Activated T-cell treated with anti-CD3 and anti-CD28 coated beads, Interleukin-2, amount 50 U/mL, for 1 hour (primary cell): ENCODE data around the gene RNF220.

Source experiments
- DNase-seq: peaks from one replicate; pipeline ENCODE4 v3.0.0-alpha.2; 2020

The RNF220 gene

GRCh38 chr1:44590475-44590874, 185.4 kb downstream of the RNF220 start:
- no peak for DNase-seq

GRCh38 chr1:44591381-44591780, 186.3 kb downstream of the RNF220 start:
- DNase-seq, result no peak

- no peak for DNase-seq
Measured at GRCh38 chr1:44592208-44593145, 187.4 kb downstream of the RNF220 start.

- DNase-seq, result no peak
Measured at GRCh38 chr1:44594353-44594752, 189.3 kb downstream of the RNF220 start.

GRCh38 chr1:44594871-44595735, 190.0 kb downstream of the RNF220 start:
- peak; percentile 78 for DNase-seq

GRCh38 chr1:44596511-44596910, 191.5 kb downstream of the RNF220 start:
- DNase-seq, result no peak

GRCh38 chr1:44598167-44598566, 193.1 kb downstream of the RNF220 start:
- no peak for DNase-seq

GRCh38 chr1:44602634-44603628, 197.9 kb downstream of the RNF220 start:
- no peak for DNase-seq

GRCh38 chr1:44603718-44604117, 198.7 kb downstream of the RNF220 start:
- DNase-seq, result no peak

GRCh38 chr1:44604157-44604955, 199.3 kb downstream of the RNF220 start:
- DNase-seq, result no peak

GRCh38 chr1:44605914-44606615, 201.0 kb downstream of the RNF220 start:
- DNase-seq, result no peak

GRCh38 chr1:44606701-44607281, 201.7 kb downstream of the RNF220 start:
- DNase-seq, result no peak

GRCh38 chr1:44608141-44608540, 203.1 kb downstream of the RNF220 start:
- DNase-seq, result no peak

- peak; percentile 30 for DNase-seq
Measured at GRCh38 chr1:44609412-44609767, 204.3 kb downstream of the RNF220 start.

GRCh38 chr1:44609768-44610526, 204.9 kb downstream of the RNF220 start:
- DNase-seq, result no peak

GRCh38 chr1:44610527-44611148, 205.6 kb downstream of the RNF220 start:
- no peak for DNase-seq

- DNase-seq, result no peak
Measured at GRCh38 chr1:44611419-44611818, 206.4 kb downstream of the RNF220 start.

- DNase-seq, result no peak
Measured at GRCh38 chr1:44611866-44612265, 206.8 kb downstream of the RNF220 start.

- no peak for DNase-seq
Measured at GRCh38 chr1:44613941-44614340, 208.9 kb downstream of the RNF220 start.
